Testis (tissue), 2 donors: ENCODE measurements around the gene ERC2.

Experiments used
- POLR2A ChIP-seq: fragments of 450-650 bp; IDR thresholded peaks from one replicate; pipeline ENCODE4 v1.6.1; 2017; ENCODE audit warnings: antibody characterized with exemption, mild to moderate bottlenecking, moderate library complexity
- TF ChIP-seq, protein P1 (sequence below), 3 experiments: fragments of 450-650 bp in 2 of 3; fragments of 200-600 bp in 1 of 3; sonication (generic) in 1 of 3; IDR thresholded peaks; one replicate each; pipeline ENCODE4 v1.5.1; 2016 to 2019; ENCODE audit warnings: antibody characterized with exemption in 3 of 3, mild to moderate bottlenecking in 2 of 3, moderate library complexity in 1 of 3

DNA sequence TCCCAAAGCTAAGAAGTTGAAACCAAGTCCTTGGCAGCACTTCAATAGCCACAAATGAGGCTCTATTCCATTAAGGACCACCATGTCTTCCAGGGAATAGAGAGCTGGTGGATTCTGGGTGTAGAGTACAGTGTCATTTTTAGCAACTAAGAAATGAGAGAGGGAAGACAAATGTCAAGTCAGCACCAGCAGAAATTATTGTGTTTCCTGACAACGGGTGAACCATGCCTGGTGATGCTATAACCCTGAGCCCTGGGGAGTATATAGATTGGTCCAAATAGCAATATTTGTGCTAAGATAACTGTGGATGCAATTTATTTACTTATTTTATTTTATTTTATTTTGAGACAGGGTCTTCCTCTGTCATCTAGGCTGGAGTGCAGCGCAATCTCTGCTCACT, 675.5 kb downstream of the ERC2 start:
- TF ChIP-seq POLR2A = no peak
- TF ChIP-seq, protein P1, sequence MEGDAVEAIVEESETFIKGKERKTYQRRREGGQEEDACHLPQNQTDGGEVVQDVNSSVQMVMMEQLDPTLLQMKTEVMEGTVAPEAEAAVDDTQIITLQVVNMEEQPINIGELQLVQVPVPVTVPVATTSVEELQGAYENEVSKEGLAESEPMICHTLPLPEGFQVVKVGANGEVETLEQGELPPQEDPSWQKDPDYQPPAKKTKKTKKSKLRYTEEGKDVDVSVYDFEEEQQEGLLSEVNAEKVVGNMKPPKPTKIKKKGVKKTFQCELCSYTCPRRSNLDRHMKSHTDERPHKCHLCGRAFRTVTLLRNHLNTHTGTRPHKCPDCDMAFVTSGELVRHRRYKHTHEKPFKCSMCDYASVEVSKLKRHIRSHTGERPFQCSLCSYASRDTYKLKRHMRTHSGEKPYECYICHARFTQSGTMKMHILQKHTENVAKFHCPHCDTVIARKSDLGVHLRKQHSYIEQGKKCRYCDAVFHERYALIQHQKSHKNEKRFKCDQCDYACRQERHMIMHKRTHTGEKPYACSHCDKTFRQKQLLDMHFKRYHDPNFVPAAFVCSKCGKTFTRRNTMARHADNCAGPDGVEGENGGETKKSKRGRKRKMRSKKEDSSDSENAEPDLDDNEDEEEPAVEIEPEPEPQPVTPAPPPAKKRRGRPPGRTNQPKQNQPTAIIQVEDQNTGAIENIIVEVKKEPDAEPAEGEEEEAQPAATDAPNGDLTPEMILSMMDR (IDR thresholded peaks at IDR 0.05) = no peak
